ENCODE data around the gene SLC9A8.

DNA sequence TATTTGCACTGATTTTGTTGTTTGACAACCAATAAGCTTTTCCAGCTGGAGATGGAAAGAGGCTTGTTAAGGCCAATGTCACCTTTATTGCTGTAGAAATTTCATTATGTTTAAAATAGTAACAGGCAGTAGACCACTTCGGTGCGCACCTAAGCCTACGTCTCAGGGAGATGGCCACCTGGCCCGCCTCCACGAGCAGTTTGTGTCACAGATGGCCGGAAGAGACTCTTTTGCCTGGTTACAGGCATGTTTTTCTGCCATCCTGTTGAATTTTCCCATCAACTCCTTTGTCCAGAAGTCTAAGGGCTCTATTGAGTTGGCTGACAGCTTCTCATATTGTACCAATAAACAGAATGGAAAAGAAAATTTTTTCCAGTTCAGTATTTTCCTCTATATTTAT lies 51.0 kb downstream of the SLC9A8 start:
- TF ChIP-seq, protein P1, sequence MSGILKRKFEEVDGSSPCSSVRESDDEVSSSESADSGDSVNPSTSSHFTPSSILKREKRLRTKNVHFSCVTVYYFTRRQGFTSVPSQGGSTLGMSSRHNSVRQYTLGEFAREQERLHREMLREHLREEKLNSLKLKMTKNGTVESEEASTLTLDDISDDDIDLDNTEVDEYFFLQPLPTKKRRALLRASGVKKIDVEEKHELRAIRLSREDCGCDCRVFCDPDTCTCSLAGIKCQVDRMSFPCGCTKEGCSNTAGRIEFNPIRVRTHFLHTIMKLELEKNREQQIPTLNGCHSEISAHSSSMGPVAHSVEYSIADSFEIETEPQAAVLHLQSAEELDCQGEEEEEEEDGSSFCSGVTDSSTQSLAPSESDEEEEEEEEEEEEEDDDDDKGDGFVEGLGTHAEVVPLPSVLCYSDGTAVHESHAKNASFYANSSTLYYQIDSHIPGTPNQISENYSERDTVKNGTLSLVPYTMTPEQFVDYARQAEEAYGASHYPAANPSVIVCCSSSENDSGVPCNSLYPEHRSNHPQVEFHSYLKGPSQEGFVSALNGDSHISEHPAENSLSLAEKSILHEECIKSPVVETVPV (CRISPR knock-in tag; IDR thresholded peaks at IDR 0.05), result no peak
- TF ChIP-seq TOX (CRISPR knock-in tag; IDR thresholded peaks at IDR 0.05; ENCODE audit: borderline replicate concordance) (no peak), BACH2 (CRISPR knock-in tag; IDR thresholded peaks at IDR 0.05; ENCODE audit: borderline replicate concordance) (no peak), ARNTL (CRISPR knock-in tag; IDR thresholded peaks at IDR 0.05; ENCODE audit: borderline replicate concordance, low read depth) (no peak), ZFP30 (CRISPR knock-in tag; IDR thresholded peaks at IDR 0.05) (no peak)
- TF ChIP-seq, protein P2, sequence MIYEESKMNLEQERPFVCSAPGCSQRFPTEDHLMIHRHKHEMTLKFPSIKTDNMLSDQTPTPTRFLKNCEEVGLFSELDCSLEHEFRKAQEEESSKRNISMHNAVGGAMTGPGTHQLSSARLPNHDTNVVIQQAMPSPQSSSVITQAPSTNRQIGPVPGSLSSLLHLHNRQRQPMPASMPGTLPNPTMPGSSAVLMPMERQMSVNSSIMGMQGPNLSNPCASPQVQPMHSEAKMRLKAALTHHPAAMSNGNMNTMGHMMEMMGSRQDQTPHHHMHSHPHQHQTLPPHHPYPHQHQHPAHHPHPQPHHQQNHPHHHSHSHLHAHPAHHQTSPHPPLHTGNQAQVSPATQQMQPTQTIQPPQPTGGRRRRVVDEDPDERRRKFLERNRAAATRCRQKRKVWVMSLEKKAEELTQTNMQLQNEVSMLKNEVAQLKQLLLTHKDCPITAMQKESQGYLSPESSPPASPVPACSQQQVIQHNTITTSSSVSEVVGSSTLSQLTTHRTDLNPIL (CRISPR knock-in tag; IDR thresholded peaks at IDR 0.05; ENCODE audit: low read depth), result no peak

All from SK-N-SH treated with all-trans-retinoic acid at 6 μM for 48 hours (cell line).